SK-N-SH treated with all-trans-retinoic acid at 6 μM for 48 hours (cell line): Measurements from ENCODE around the gene NAALADL2.

ENCODE experiments used
- ATAC-seq: fragments of 200-7000 bp; cut with Tn5 transposase; 3 replicates; pipeline ENCODE4 v1.9.1; 2020; ENCODE audit warnings: mild to moderate bottlenecking, moderate library complexity
- ARNTL ChIP-seq: fragments of 450-650 bp; formaldehyde crosslinking; IDR thresholded peaks from 2 replicates; pipeline ENCODE4 v1.5.0; 2020; ENCODE audit warnings: low read depth, mild to moderate bottlenecking, moderate library complexity, borderline replicate concordance
- BACH2 ChIP-seq: fragments of 250-450 bp; sonication (Bioruptor Pico); IDR thresholded peaks from 2 replicates; pipeline ENCODE4 v1.9.0; 2021; ENCODE audit warnings: mild to moderate bottlenecking, borderline replicate concordance
- CREB5 ChIP-seq: fragments of 250-450 bp; sonication (Bioruptor Pico); IDR thresholded peaks from 2 replicates; pipeline ENCODE4 v1.5.1; 2020; ENCODE audit warnings: low read depth, mild to moderate bottlenecking, moderate library complexity
- CSDC2 ChIP-seq: fragments of 250-450 bp; sonication (Bioruptor Pico); IDR thresholded peaks from 2 replicates; pipeline ENCODE4 v1.5.0; 2020; ENCODE audit warnings: mild to moderate bottlenecking, moderate library complexity
- CSRNP3 ChIP-seq: fragments of 250-450 bp; sonication (Bioruptor Pico); IDR thresholded peaks from 2 replicates; pipeline ENCODE4 v1.5.1; 2021; ENCODE audit warnings: mild to moderate bottlenecking, moderate library complexity
- ESRRG ChIP-seq: fragments of 250-450 bp; sonication (Bioruptor Pico); IDR thresholded peaks from 2 replicates; pipeline ENCODE4 v1.6.1; 2021; ENCODE audit warnings: mild to moderate bottlenecking
- GLIS3 ChIP-seq: fragments of 250-450 bp; sonication (Bioruptor Pico); IDR thresholded peaks from 2 replicates; pipeline ENCODE4 v1.5.0; 2020; ENCODE audit warnings: mild to moderate bottlenecking, moderate library complexity
- ISL1 ChIP-seq: fragments of 250-450 bp; sonication (Bioruptor Pico); IDR thresholded peaks from 2 replicates; pipeline ENCODE4 v2.1.2; 2022; ENCODE audit warnings: mild to moderate bottlenecking, moderate library complexity
- PATZ1 ChIP-seq: fragments of 250-450 bp; sonication (Bioruptor Pico); IDR thresholded peaks from 2 replicates; pipeline ENCODE4 v1.8.0; 2020; ENCODE audit warnings: mild to moderate bottlenecking, moderate library complexity, borderline replicate concordance
- POU6F1 ChIP-seq: fragments of 250-450 bp; sonication (Bioruptor Pico); IDR thresholded peaks from 2 replicates; pipeline ENCODE4 v1.8.0; 2021; ENCODE audit warnings: low read depth, mild to moderate bottlenecking, moderate library complexity, borderline replicate concordance
- PPARA ChIP-seq: fragments of 250-450 bp; sonication (Bioruptor Pico); IDR thresholded peaks from 2 replicates; pipeline ENCODE4 v1.5.0; 2020; ENCODE audit warnings: mild to moderate bottlenecking, borderline replicate concordance
- RARB ChIP-seq: fragments of 250-450 bp; sonication (Bioruptor Pico); IDR thresholded peaks from 2 replicates; pipeline ENCODE4 v1.8.0; 2021; ENCODE audit warnings: mild to moderate bottlenecking, moderate library complexity
- SNAI2 ChIP-seq: fragments of 250-450 bp; sonication (Bioruptor Pico); IDR thresholded peaks from 2 replicates; pipeline ENCODE4 v1.5.0; 2020; ENCODE audit warnings: mild to moderate bottlenecking, moderate library complexity
- TOX ChIP-seq: fragments of 250-450 bp; sonication (Bioruptor Pico); IDR thresholded peaks from 2 replicates; pipeline ENCODE4 v1.8.0; 2021; ENCODE audit warnings: mild to moderate bottlenecking, moderate library complexity, borderline replicate concordance
- TSHZ2 ChIP-seq: fragments of 250-450 bp; sonication (Bioruptor Pico); IDR thresholded peaks from 2 replicates; pipeline ENCODE4 v1.5.0; 2020; ENCODE audit warnings: mild to moderate bottlenecking, moderate library complexity
- ZC3H10 ChIP-seq: fragments of 250-450 bp; sonication (Bioruptor Pico); IDR thresholded peaks from 2 replicates; pipeline ENCODE4 v1.5.1; 2021; ENCODE audit warnings: mild to moderate bottlenecking, moderate library complexity
- ZFP3 ChIP-seq: fragments of 250-450 bp; sonication (Bioruptor Pico); IDR thresholded peaks from 2 replicates; pipeline ENCODE4 v1.5.0; 2020; ENCODE audit warnings: mild to moderate bottlenecking, moderate library complexity
- ZFP30 ChIP-seq: fragments of 450-650 bp; formaldehyde crosslinking; IDR thresholded peaks from 2 replicates; pipeline ENCODE4 v1.5.0; 2022; ENCODE audit warnings: mild to moderate bottlenecking, moderate library complexity
- ZNF565 ChIP-seq: fragments of 450-650 bp; formaldehyde crosslinking; conservative IDR thresholded peaks from 2 replicates; pipeline ENCODE4 v1.5.0; 2020; ENCODE audit warnings: low read depth, mild to moderate bottlenecking, moderate library complexity
- ZNF70 ChIP-seq: fragments of 450-650 bp; formaldehyde crosslinking; IDR thresholded peaks from 2 replicates; pipeline ENCODE4 v1.5.0; 2020; ENCODE audit warnings: mild to moderate bottlenecking, moderate library complexity
- ZNF8 ChIP-seq: fragments of 450-650 bp; formaldehyde crosslinking; IDR thresholded peaks from 2 replicates; pipeline ENCODE4 v1.5.0; 2020; ENCODE audit warnings: mild to moderate bottlenecking, moderate library complexity

Gene NAALADL2

GRCh38 chr3:175716446-175716845 is 857.3 kb downstream of the NAALADL2 start:
- TF ChIP-seq ISL1 (CRISPR knock-in tag) (peak; percentile 50), TSHZ2 (CRISPR knock-in tag) (no peak), ARNTL (CRISPR knock-in tag) (no peak)
- no peak for ATAC-seq

- ATAC-seq = no peak
- TF ChIP-seq SNAI2 (CRISPR knock-in tag) (no peak), ZFP30 (no peak), GLIS3 (CRISPR knock-in tag) (no peak), RARB (no peak), PPARA (CRISPR knock-in tag) (no peak), ZNF565 (no peak), ZNF70 (CRISPR knock-in tag) (no peak), TSHZ2 (CRISPR knock-in tag) (no peak), CREB5 (CRISPR knock-in tag) (no peak), ESRRG (CRISPR knock-in tag) (no peak), CSDC2 (CRISPR knock-in tag) (no peak), PATZ1 (CRISPR knock-in tag) (no peak), ARNTL (CRISPR knock-in tag) (no peak), TOX (CRISPR knock-in tag) (no peak), ZFP3 (CRISPR knock-in tag) (no peak), POU6F1 (CRISPR knock-in tag) (no peak), ZC3H10 (no peak), BACH2 (CRISPR knock-in tag) (no peak), ZNF8 (CRISPR knock-in tag) (no peak), CSRNP3 (no peak)
Observed at GRCh38 chr3:175726228-175726627, 867.1 kb downstream of the NAALADL2 start.
